ENCODE measurements around the gene FIGN.

Gene FIGN

DNA sequence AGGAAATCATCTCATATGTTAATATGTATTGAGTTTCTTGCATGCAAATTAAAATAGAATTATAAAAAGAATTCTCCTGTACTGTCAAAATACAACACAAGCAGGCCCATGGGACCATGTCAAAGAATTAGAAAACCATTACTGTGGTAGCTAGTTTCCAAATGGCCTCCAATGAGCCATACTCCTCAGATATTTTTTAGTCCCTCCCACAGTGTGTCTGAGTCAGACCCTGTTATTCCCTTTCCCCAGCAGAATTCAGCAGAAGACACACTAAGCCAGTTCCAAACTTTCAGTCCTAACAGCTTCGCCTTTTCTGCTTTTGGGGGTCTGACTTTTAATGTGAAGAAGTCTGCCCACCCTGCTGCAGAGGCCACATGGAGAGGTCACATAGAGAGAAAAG lies 86.7 kb downstream of the FIGN start:
- H2AFZ ChIP-seq (ENCODE audit: low read depth, low read length): no peak overlapping the region
- H3K9ac ChIP-seq (ENCODE audit: low read length): no peak overlapping the region
- no peak for TF ChIP-seq EZH2phosphoT487 (IDR thresholded peaks at IDR 0.05; ENCODE audit: low read depth)
- no peak for TF ChIP-seq CTCF (IDR thresholded peaks at IDR 0.05; ENCODE audit: low read depth, low read length)
- H3K4me1 ChIP-seq (ENCODE audit: low read length): no peaks in the 10 kb centered on the region
- no peaks in the 10 kb centered on the region for H4K20me1 ChIP-seq (ENCODE audit: insufficient read depth, low read length)
- no peaks in the 10 kb centered on the region for H3K9me3 ChIP-seq (ENCODE audit: insufficient read depth, low read length)
- H3K4me2 ChIP-seq (ENCODE audit: low read length): no peak overlapping the region
- H3K36me3 ChIP-seq (replicated peaks; ENCODE audit: low read depth, low read length): no peaks in the 10 kb centered on the region
- H3K27ac ChIP-seq (ENCODE audit: low read length): no peak overlapping the region
- no peaks in the 10 kb centered on the region for H3K27me3 ChIP-seq (ENCODE audit: low read depth, low read length)
- no peak overlapping the region for H3K4me3 ChIP-seq (ENCODE audit: low read length)
- H3K79me2 ChIP-seq (ENCODE audit: low read length): no peaks in the 10 kb centered on the region

GRCh38 chr2:163647300-163647699 lies 88.5 kb downstream of the FIGN start:
- TF ChIP-seq EZH2phosphoT487 (IDR thresholded peaks at IDR 0.05; ENCODE audit: low read depth) (no peak), CTCF (IDR thresholded peaks at IDR 0.05; ENCODE audit: low read depth, low read length) (no peak)
- no peak overlapping the region for H3K27ac ChIP-seq (ENCODE audit: low read length)
- no peak overlapping the region for H3K4me2 ChIP-seq (ENCODE audit: low read length)
- H3K36me3 ChIP-seq (replicated peaks; ENCODE audit: low read depth, low read length): no peaks in the 10 kb centered on the region
- no peaks in the 10 kb centered on the region for H3K79me2 ChIP-seq (ENCODE audit: low read length)
- no peaks in the 10 kb centered on the region for H4K20me1 ChIP-seq (ENCODE audit: insufficient read depth, low read length)
- H3K9me3 ChIP-seq (ENCODE audit: insufficient read depth, low read length): no peaks in the 10 kb centered on the region
- H3K9ac ChIP-seq (ENCODE audit: low read length): no peak overlapping the region
- no peak overlapping the region for H2AFZ ChIP-seq (ENCODE audit: low read depth, low read length)
- no peaks in the 10 kb centered on the region for H3K4me1 ChIP-seq (ENCODE audit: low read length)
- H3K27me3 ChIP-seq (ENCODE audit: low read depth, low read length): no peaks in the 10 kb centered on the region
- no peak overlapping the region for H3K4me3 ChIP-seq (ENCODE audit: low read length)

DNA sequence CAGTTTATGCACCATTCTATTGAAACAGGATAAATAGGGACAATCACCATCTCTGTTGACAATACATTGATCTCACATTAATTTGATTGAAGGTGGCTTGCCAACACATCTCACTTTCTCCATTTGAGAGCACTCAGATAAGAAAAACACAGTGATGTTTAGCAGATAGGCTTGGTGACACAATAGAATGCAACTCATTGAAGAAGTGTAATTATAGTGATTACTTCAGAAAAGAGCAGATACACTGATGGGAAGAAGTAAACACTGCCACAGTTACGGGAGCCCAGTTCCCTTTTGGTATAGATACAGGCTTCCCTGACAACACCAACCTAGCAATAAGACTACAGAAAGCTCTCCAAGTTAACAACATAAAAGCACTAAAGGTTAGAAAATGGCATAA lies 89.1 kb downstream of the FIGN start:
- no peak for TF ChIP-seq CTCF (IDR thresholded peaks at IDR 0.05; ENCODE audit: low read depth, low read length)
- TF ChIP-seq EZH2phosphoT487 (IDR thresholded peaks at IDR 0.05; ENCODE audit: low read depth): no peak
- no peak overlapping the region for H3K9ac ChIP-seq (ENCODE audit: low read length)
- H3K27me3 ChIP-seq (ENCODE audit: low read depth, low read length): no peaks in the 10 kb centered on the region
- no peak overlapping the region for H3K4me2 ChIP-seq (ENCODE audit: low read length)
- H3K27ac ChIP-seq (ENCODE audit: low read length): no peak overlapping the region
- no peaks in the 10 kb centered on the region for H3K4me1 ChIP-seq (ENCODE audit: low read length)
- H3K9me3 ChIP-seq (ENCODE audit: insufficient read depth, low read length): no peaks in the 10 kb centered on the region
- no peaks in the 10 kb centered on the region for H3K36me3 ChIP-seq (replicated peaks; ENCODE audit: low read depth, low read length)
- no peaks in the 10 kb centered on the region for H3K79me2 ChIP-seq (ENCODE audit: low read length)
- H3K4me3 ChIP-seq (ENCODE audit: low read length): no peak overlapping the region
- no peaks in the 10 kb centered on the region for H4K20me1 ChIP-seq (ENCODE audit: insufficient read depth, low read length)
- no peak overlapping the region for H2AFZ ChIP-seq (ENCODE audit: low read depth, low read length)

DNA sequence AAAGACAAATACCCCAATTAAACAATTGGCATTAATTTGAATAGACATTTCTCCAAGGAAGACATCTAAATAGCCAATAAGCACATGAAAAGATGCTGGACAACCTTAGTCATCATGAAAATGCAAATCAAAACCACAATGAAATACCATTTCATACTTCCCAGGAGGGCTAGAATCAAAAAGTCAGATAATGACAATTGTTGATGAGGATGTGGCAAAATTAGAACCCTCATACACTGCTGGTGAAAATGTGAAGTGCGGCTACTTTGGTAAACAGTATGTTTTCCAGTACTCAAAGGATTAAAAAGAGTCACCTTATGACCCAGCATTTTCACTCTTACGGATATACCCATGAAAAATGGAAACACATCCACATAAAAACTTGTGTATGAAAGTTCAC lies 91.6 kb downstream of the FIGN start:
- Histone ChIP-seq H3K9me3 (ENCODE audit: insufficient read depth, low read length) (no peaks in the 10 kb centered on the region), H3K4me3 (ENCODE audit: low read length) (no peak overlapping the region), H3K4me1 (ENCODE audit: low read length) (no peaks in the 10 kb centered on the region), H2AFZ (ENCODE audit: low read depth, low read length) (no peak overlapping the region), H3K9ac (ENCODE audit: low read length) (no peak overlapping the region), H3K27me3 (ENCODE audit: low read depth, low read length) (no peaks in the 10 kb centered on the region), H3K27ac (ENCODE audit: low read length) (no peak overlapping the region), H3K4me2 (ENCODE audit: low read length) (no peak overlapping the region), H3K79me2 (ENCODE audit: low read length) (no peaks in the 10 kb centered on the region), H3K36me3 (replicated peaks; ENCODE audit: low read depth, low read length) (no peaks in the 10 kb centered on the region), H4K20me1 (ENCODE audit: insufficient read depth, low read length) (no peaks in the 10 kb centered on the region)
- TF ChIP-seq EZH2phosphoT487 (IDR thresholded peaks at IDR 0.05; ENCODE audit: low read depth) (no peak), CTCF (IDR thresholded peaks at IDR 0.05; ENCODE audit: low read depth, low read length) (no peak)
